ENCODE results near the gene C5orf58.

- TF ChIP-seq CTCF (tag by site-specific recombination; IDR thresholded peaks at IDR 0.05) (no peak), KLF17 (tag by site-specific recombination; IDR thresholded peaks at IDR 0.05) (no peak), TCF7L2 (IDR thresholded peaks at IDR 0.05; ENCODE audit: borderline replicate concordance, low read depth, low read length) (no peak), MEIS1 (CRISPR knock-in tag; IDR thresholded peaks at IDR 0.05; ENCODE audit: borderline replicate concordance) (no peak)
Observed at GRCh38 chr5:170228762-170229435, 3.9 kb upstream of the C5orf58 start.
